ENCODE data around the gene CNTN4. TPM values are rescaled to one million over a fixed set of nuclear protein-coding genes. Genes with fewer than 3 reads are reported as not detected.
"Not testable (repeated sequence)": the region's sequence is repeated elsewhere in the genome, so short reads cannot be mapped to it uniquely, and the experiment has no call there.

The CNTN4 gene
- total and polyA plus RNA-seq, 9 donors = 0.35 to 16.7 (median 3.0) TPM

- whole genome bisulfite sequencing, 3 donors = 77 to 86% (median 83%) methylated on average over 5 of the region's 5 CpGs
Observed at GRCh38 chr3:2082871-2083480, 15.7 kb upstream of the CNTN4 start.

GRCh38 chr3:2083558-2083957 is 15.1 kb upstream of the CNTN4 start:
- H3K4me3 ChIP-seq; H3K36me3 ChIP-seq; intact Hi-C loops (cut with DNase I); H3K27ac ChIP-seq; DNase-seq; H3K9me3 ChIP-seq; H3K4me1 ChIP-seq (ENCODE audit: insufficient read depth); H3K27me3 ChIP-seq: not testable (repeated sequence)
- WGBS, 3 donors = 95 to 96% (median 96%) methylated on average over 32 to 40 of the region's 40 CpGs

More at GRCh38 chr3:2082871-2083480, 15.7 kb upstream of the CNTN4 start:
- Histone ChIP-seq H3K36me3 (no peaks in the 10 kb centered on the region), H3K27ac (no peak overlapping the region), H3K27me3 (no peaks in the 10 kb centered on the region), H3K4me1 (ENCODE audit: insufficient read depth) (no peaks in the 10 kb centered on the region), H3K4me3 (no peak overlapping the region), H3K9me3 (peaks cover 0 to 3% of the 10 kb centered on the region in 2 donors)
- intact Hi-C loops (cut with DNase I) = no loop called here
- no peak for DNase-seq
- TF ChIP-seq EP300 (IDR thresholded peaks at IDR 0.05) (no peak), POLR2A (IDR thresholded peaks at IDR 0.05) (no peak), CTCF (IDR thresholded peaks at IDR 0.05) (no peak)

GRCh38 chr3:2090095-2090911 is 8.4 kb upstream of the CNTN4 start:
- no peaks in the 10 kb centered on the region for H3K27me3 ChIP-seq
- 22 to 42% (median 27%) methylated on average over 5 of the region's 5 CpGs for WGBS, 3 donors
- intact Hi-C loops (cut with DNase I) = no loop called here
- no peak overlapping the region for H3K27ac ChIP-seq
- no peaks in the 10 kb centered on the region for H3K36me3 ChIP-seq
- no peaks in the 10 kb centered on the region for H3K4me1 ChIP-seq (ENCODE audit: insufficient read depth)
- no peak overlapping the region for H3K4me3 ChIP-seq
- no peak for DNase-seq
- TF ChIP-seq EP300 (IDR thresholded peaks at IDR 0.05) (no peak), CTCF (IDR thresholded peaks at IDR 0.05) (no peak), POLR2A (IDR thresholded peaks at IDR 0.05) (no peak)
- no peaks in the 10 kb centered on the region for H3K9me3 ChIP-seq

GRCh38 chr3:2092758-2093157 is 5.9 kb upstream of the CNTN4 start:
- H3K27ac ChIP-seq = no peak overlapping the region
- H3K9me3 ChIP-seq = no peaks in the 10 kb centered on the region
- no peaks in the 10 kb centered on the region for H3K27me3 ChIP-seq
- TF ChIP-seq POLR2A (IDR thresholded peaks at IDR 0.05) (no peak), EP300 (IDR thresholded peaks at IDR 0.05) (no peak), CTCF (IDR thresholded peaks at IDR 0.05) (no peak)
- no peaks in the 10 kb centered on the region for H3K4me1 ChIP-seq (ENCODE audit: insufficient read depth)
- WGBS, 3 donors = 59 to 66% (median 60%) methylated on average over 4 of the region's 4 CpGs
- no peaks in the 10 kb centered on the region for H3K36me3 ChIP-seq
- H3K4me3 ChIP-seq = no peak overlapping the region
- intact Hi-C loops (cut with DNase I) = no loop called here
- no peak for DNase-seq

GRCh38 chr3:2094941-2095340 is 3.7 kb upstream of the CNTN4 start:
- TF ChIP-seq CTCF (IDR thresholded peaks at IDR 0.05) (no peak), EP300 (IDR thresholded peaks at IDR 0.05) (no peak), POLR2A (IDR thresholded peaks at IDR 0.05) (no peak)
- H3K9me3 ChIP-seq = no peaks in the 10 kb centered on the region
- peaks cover 3% of the 10 kb centered on the region for H3K4me1 ChIP-seq (ENCODE audit: insufficient read depth)
- no peaks in the 10 kb centered on the region for H3K36me3 ChIP-seq
- H3K4me3 ChIP-seq = no peak overlapping the region
- intact Hi-C loops (cut with DNase I) = no loop called here
- no peaks in the 10 kb centered on the region for H3K27me3 ChIP-seq
- 49 to 74% (median 50%) methylated on average over 3 of the region's 3 CpGs for WGBS, 3 donors
- no peak overlapping the region for H3K27ac ChIP-seq
- no peak for DNase-seq

Data from ovary (tissue), 9 donors.